HFF-Myc (cell line): ENCODE data around the gene ATAD3A.

Experiments used
- DNase-seq: peaks from one replicate; pipeline ENCODE4 v3.0.0-alpha.2; 2011; ENCODE audit warnings: low read depth; ENCODE audit errors: extremely low read depth
- H3K4me3 ChIP-seq: replicated peaks from 2 replicates; pipeline ENCODE4 v1.5.1; 2011; ENCODE audit warnings: low read depth, mild to moderate bottlenecking, control low read depth, low read length
- CTCF ChIP-seq: IDR thresholded peaks from 2 replicates; pipeline ENCODE4 v1.5.1; 2012; ENCODE audit warnings: mild to moderate bottlenecking, low read depth, low read length, control low read depth; ENCODE audit errors: missing control alignments

ATAD3A gene

GRCh38 chr1:1535201-1536018 lies 23.4 kb downstream of the ATAD3A start:
- TF ChIP-seq CTCF = no peak
- DNase-seq = no peak
- H3K4me3 ChIP-seq = no peak overlapping the region

- no peak for DNase-seq
- no peak for TF ChIP-seq CTCF
- no peak overlapping the region for H3K4me3 ChIP-seq
These were observed 24.3 kb downstream of the ATAD3A start for GRCh38 chr1:1536019-1536937.

- H3K4me3 ChIP-seq = no peak overlapping the region
- no peak for TF ChIP-seq CTCF
- no peak for DNase-seq
These were observed 25.1 kb downstream of the ATAD3A start for GRCh38 chr1:1536938-1537546.

GRCh38 chr1:1537626-1538250 lies 25.8 kb downstream of the ATAD3A start:
- no peak overlapping the region for H3K4me3 ChIP-seq
- no peak for DNase-seq
- no peak for TF ChIP-seq CTCF

- no peak for DNase-seq
- TF ChIP-seq CTCF = no peak
- peak overlapping the region; percentile 55 for H3K4me3 ChIP-seq
These were observed 26.4 kb downstream of the ATAD3A start for GRCh38 chr1:1538334-1538733.

GRCh38 chr1:1538989-1539309 lies 27.0 kb downstream of the ATAD3A start:
- no peak for DNase-seq
- TF ChIP-seq CTCF = no peak
- H3K4me3 ChIP-seq = peak overlapping the region; percentile 55
